ENCODE results near the gene OOSP3.
"Not testable (repeated sequence)": the region's sequence is repeated elsewhere in the genome, so short reads cannot be mapped to it uniquely, and the experiment has no call there.

Gene OOSP3

GRCh38 chr11:59877784-59878183 is 798 bp upstream of the OOSP3 start:
- no peak for DNase-seq

GRCh38 chr11:59879567-59879966 is 985 bp downstream of the OOSP3 start:
- no peak for DNase-seq

- no peak for DNase-seq
These were observed 5.0 kb downstream of the OOSP3 start for GRCh38 chr11:59883597-59883996.

GRCh38 chr11:59887156-59887555 is 8.6 kb downstream of the OOSP3 start:
- not testable (repeated sequence) for DNase-seq

- no peak for DNase-seq
These were observed 13.2 kb downstream of the OOSP3 start for GRCh38 chr11:59891781-59892181.

- DNase-seq: no peak
These were observed 16.0 kb downstream of the OOSP3 start for GRCh38 chr11:59894616-59895015.

- no peak for DNase-seq
These were observed 19.5 kb downstream of the OOSP3 start for GRCh38 chr11:59898046-59898445.

- no peak for DNase-seq
These were observed 20.1 kb downstream of the OOSP3 start for GRCh38 chr11:59898650-59899049.

GRCh38 chr11:59899532-59899931 is 20.9 kb downstream of the OOSP3 start:
- no peak for DNase-seq

GRCh38 chr11:59900366-59901126 is 22.0 kb downstream of the OOSP3 start:
- DNase-seq: no peak

GRCh38 chr11:59901306-59901705 is 22.7 kb downstream of the OOSP3 start:
- no peak for DNase-seq

- not testable (repeated sequence) for DNase-seq
These were observed 25.0 kb downstream of the OOSP3 start for GRCh38 chr11:59903569-59903968.

- DNase-seq: no peak
These were observed 39.9 kb downstream of the OOSP3 start for GRCh38 chr11:59918480-59918879.

GRCh38 chr11:59918987-59919589 is 40.5 kb downstream of the OOSP3 start:
- no peak for DNase-seq

GRCh38 chr11:59923813-59924212 is 45.2 kb downstream of the OOSP3 start:
- no peak for DNase-seq

GRCh38 chr11:59931688-59932087 is 53.1 kb downstream of the OOSP3 start:
- DNase-seq: no peak

- DNase-seq: no peak
These were observed 59.5 kb downstream of the OOSP3 start, which contains the start of gene OOSP1 for GRCh38 chr11:59938132-59938531. Gene OOSP1, plus strand, starts transcription at chr11:59938432. Its CDS starts 23 bp downstream, at chr11:59938455.

GRCh38 chr11:59938718-59939117 is 60.1 kb downstream of the OOSP3 start:
- DNase-seq: no peak

GRCh38 chr11:59939482-59939881 is 60.9 kb downstream of the OOSP3 start:
- DNase-seq: no peak

- DNase-seq: no peak
These were observed 62.5 kb downstream of the OOSP3 start for GRCh38 chr11:59941091-59941490.

- DNase-seq: no peak
These were observed 65.6 kb downstream of the OOSP3 start for GRCh38 chr11:59943997-59944714.

GRCh38 chr11:59944720-59945119 is 66.1 kb downstream of the OOSP3 start:
- no peak for DNase-seq
